Gastrocnemius medialis (tissue), 4 donors: ENCODE measurements around the gene MCOLN3. TPM values are rescaled to one million over a fixed set of nuclear protein-coding genes. Genes with fewer than 3 reads are reported as not detected.

Experiments
- ATAC-seq, 2 donors: fragments of 150-250 bp; one replicate each; pipeline ENCODE4 v1.9.1; 2016
- DNase-seq, 2 donors: peaks; one replicate each; pipeline ENCODE4 v3.0.0-alpha.2; 2019
- H3K27ac ChIP-seq, 4 donors: fragments of 200-600 bp; sonication (generic); 1 replicate in 1 of 4; 2 replicates in 3 of 4; pipeline ENCODE4 v1.5.1; 2016 to 2018; ENCODE audit warnings: mild to moderate bottlenecking in 2 of 4, moderate library complexity in 1 of 4
- H3K27me3 ChIP-seq, 3 donors: fragments of 200-600 bp; sonication (generic) in 2 of 3; 1 replicate in 1 of 3; 2 replicates in 2 of 3; pipeline versions ENCODE4 v1.5.1 to v1.6.0; 2016 to 2019; ENCODE audit warnings: mild to moderate bottlenecking in 1 of 3, moderate library complexity in 1 of 3
- H3K36me3 ChIP-seq, 2 donors: fragments of 200-600 bp; sonication (generic) in 1 of 2; one replicate each; pipeline ENCODE4 v1.5.1; 2017 to 2018
- H3K4me1 ChIP-seq, 2 donors: fragments of 200-600 bp; sonication (generic) in 1 of 2; one replicate each; pipeline ENCODE4 v1.5.1; 2016 to 2017; ENCODE audit warnings: mild to moderate bottlenecking in 2 of 2
- H3K4me3 ChIP-seq, 4 donors: fragments of 200-600 bp; sonication (generic) in 3 of 4; 1 replicate in 1 of 4; 2 replicates in 3 of 4; pipeline ENCODE4 v1.5.1; 2016 to 2019; ENCODE audit warnings: mild to moderate bottlenecking in 2 of 4
- H3K9me3 ChIP-seq, 3 donors: fragments of 200-600 bp; sonication (generic) in 2 of 3; 1 replicate in 1 of 3; 2 replicates in 2 of 3; pipeline ENCODE4 v1.5.1; 2016 to 2019
- CTCF ChIP-seq, 5 experiments: fragments of 450-650 bp in 3 of 5; fragments of 200-600 bp in 2 of 5; sonication (generic) in 2 of 5; IDR thresholded peaks in 4 of 5; conservative IDR thresholded peaks in 1 of 5; 1 replicate in 4 of 5; 2 replicates in 1 of 5; pipeline ENCODE4 v1.5.1; 2016 to 2019; ENCODE audit warnings: antibody characterized with exemption in 5 of 5, mild to moderate bottlenecking in 3 of 5, moderate library complexity in 3 of 5
- POLR2A ChIP-seq, 2 donors: fragments of 450-650 bp; IDR thresholded peaks; one replicate each; pipeline ENCODE4 v1.6.1; 2017; ENCODE audit warnings: antibody characterized with exemption in 2 of 2, mild to moderate bottlenecking in 2 of 2, moderate library complexity in 2 of 2
- in situ Hi-C, 4 donors: fragments of 200-750 bp; cut with MboI; loops; one replicate each; pipeline versions ENCODE4 v1.15.0 to v1.8.0; 2017; ENCODE audit warnings: low sequenced_read_pairs in 4 of 4
- intact Hi-C: fragments of 100-400 bp; cut with DNase I; formaldehyde crosslinking; loops from one replicate; pipeline ENCODE4 v1.15.1; 2023; ENCODE audit warnings: low total_unique reads
- total RNA-seq, 4 donors: library from RNA; depleted of rRNA; stranded (reverse); fragments of >200 nt; gene quantifications; one replicate each; pipeline versions ENCODE4 v1.1.0 to v1.2.3, GENCODE V29; 2016

Gene MCOLN3
- total RNA-seq, result under 1 TPM; 0.19 to 0.61 (median 0.33) TPM

GRCh38 chr1:85048296-85049064 is at the start of gene MCOLN3:
Gene MCOLN3, minus strand, starts transcription at chr1:85048500. Its CDS starts 3,140 bp downstream, at chr1:85045360.
- peak within 1 kb of the TSS; percentile 28 to 49 (median 43) for H3K4me3 ChIP-seq
- H3K4me1 ChIP-seq, result no peaks in the 10 kb centered on the region
- H3K36me3 ChIP-seq, result no peaks in the 10 kb centered on the region
- in situ Hi-C loops (no loop called here), intact Hi-C loops (no loop called here)
- peak in 1 of 2 donors; percentile 12 for DNase-seq
- H3K27ac ChIP-seq, result no peak within 1 kb of the TSS
- ATAC-seq, result no peak
- TF ChIP-seq POLR2A (IDR thresholded peaks at IDR 0.05), result no peak
- no peak for TF ChIP-seq CTCF (IDR thresholded peaks at IDR 0.05 in 4 of 5, conservative IDR thresholded peaks at IDR 0.05 in 1 of 5)
- H3K27me3 ChIP-seq, result peaks cover 43 to 65% (median 56%) of the 10 kb centered on the region in 3 donors
- H3K9me3 ChIP-seq, result no peaks in the 10 kb centered on the region

GRCh38 chr1:85093644-85094043 is 45.3 kb upstream of the MCOLN3 start:
- TF ChIP-seq POLR2A (IDR thresholded peaks at IDR 0.05) (no peak), CTCF (IDR thresholded peaks at IDR 0.05 in 4 of 5, conservative IDR thresholded peaks at IDR 0.05 in 1 of 5) (no peak)
- H3K27ac ChIP-seq, result no peak overlapping the region
- H3K9me3 ChIP-seq, result no peaks in the 10 kb centered on the region
- no peaks in the 10 kb centered on the region for H3K36me3 ChIP-seq
- intact Hi-C loops, result no loop called here
- H3K4me1 ChIP-seq, result no peaks in the 10 kb centered on the region
- ATAC-seq (no peak), DNase-seq (no peak)
- in situ Hi-C loops, result no loop called here
- H3K4me3 ChIP-seq, result no peak overlapping the region
- H3K27me3 ChIP-seq, result no peaks in the 10 kb centered on the region

- intact Hi-C loops, result no loop called here
- no peak overlapping the region for H3K4me3 ChIP-seq
These were observed 43.5 kb upstream of the MCOLN3 start for GRCh38 chr1:85091671-85092280.

GRCh38 chr1:85090225-85090624 is 41.9 kb upstream of the MCOLN3 start:
- ATAC-seq, result no peak
- H3K27me3 ChIP-seq, result no peaks in the 10 kb centered on the region
- H3K9me3 ChIP-seq, result no peaks in the 10 kb centered on the region
- intact Hi-C loops, result no loop called here
- TF ChIP-seq POLR2A (IDR thresholded peaks at IDR 0.05), result no peak
- no peak for TF ChIP-seq CTCF (IDR thresholded peaks at IDR 0.05 in 4 of 5, conservative IDR thresholded peaks at IDR 0.05 in 1 of 5)
- no peak overlapping the region for H3K4me3 ChIP-seq
- no peaks in the 10 kb centered on the region for H3K4me1 ChIP-seq
- in situ Hi-C loops, result no loop called here
- no peak for DNase-seq
- H3K36me3 ChIP-seq, result no peaks in the 10 kb centered on the region
- no peak overlapping the region for H3K27ac ChIP-seq

More at GRCh38 chr1:85091671-85092280, 43.5 kb upstream of the MCOLN3 start:
- no peak for TF ChIP-seq CTCF (IDR thresholded peaks at IDR 0.05 in 4 of 5, conservative IDR thresholded peaks at IDR 0.05 in 1 of 5)
- no peak for TF ChIP-seq POLR2A (IDR thresholded peaks at IDR 0.05)
- no peaks in the 10 kb centered on the region for H3K36me3 ChIP-seq
- no peaks in the 10 kb centered on the region for H3K9me3 ChIP-seq
- H3K27ac ChIP-seq, result no peak overlapping the region
- in situ Hi-C loops, result no loop called here
- DNase-seq (no peak), ATAC-seq (no peak)
- no peaks in the 10 kb centered on the region for H3K4me1 ChIP-seq
- no peaks in the 10 kb centered on the region for H3K27me3 ChIP-seq
